ENCODE measurements around the gene DDX17. TPM values are rescaled to one million over a fixed set of nuclear protein-coding genes. Genes with fewer than 3 reads are reported as not detected.

The DDX17 gene
- total RNA-seq, 1 experiment from 2014 or later, result 311 TPM

DNA sequence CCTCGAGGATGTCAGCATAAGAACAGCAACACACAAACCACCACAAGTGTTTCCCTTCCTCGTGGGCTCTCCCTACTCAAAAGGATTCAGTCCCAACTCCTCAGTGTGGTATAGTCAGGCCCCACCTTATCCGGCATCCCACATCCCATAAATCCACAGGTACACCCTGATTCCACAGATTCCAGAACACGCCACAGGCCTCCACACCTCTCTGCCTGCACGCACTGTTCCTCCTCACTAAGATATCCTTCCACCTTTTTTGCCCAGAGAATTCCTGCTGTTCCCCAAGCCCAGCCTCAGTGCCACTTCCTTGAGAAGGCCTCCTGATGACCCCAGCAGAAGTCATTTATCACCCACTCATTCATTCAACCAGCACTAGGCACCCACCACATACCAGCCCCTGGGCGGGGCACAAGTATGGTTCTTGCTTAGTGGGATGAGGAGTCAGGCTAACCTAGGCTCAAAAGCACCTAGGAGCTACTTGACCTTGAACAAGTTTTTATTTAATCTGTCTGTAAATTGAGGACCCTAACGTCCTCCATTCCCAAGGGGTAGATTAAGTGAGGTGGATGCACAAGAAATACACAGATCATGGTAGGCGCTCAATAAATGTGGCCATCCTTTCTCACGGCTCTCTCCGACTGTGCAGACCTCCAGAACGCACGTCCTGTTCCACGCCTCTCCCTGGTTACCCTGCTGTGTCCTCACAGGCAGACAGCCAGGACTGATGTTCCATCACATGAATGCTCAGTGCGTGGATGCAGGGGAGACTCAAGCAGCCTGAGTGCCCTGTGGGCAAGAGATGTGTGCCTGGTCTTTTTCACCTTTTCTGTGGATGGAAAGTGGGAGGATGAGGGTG lies 49.0 kb downstream of the DDX17 start:
- Histone ChIP-seq H3K27me3 (peaks cover 25% of the 10 kb centered on the region), H3K36me3 (no peaks in the 10 kb centered on the region), H3K4me3 (no peak overlapping the region), H3K9me3 (no peaks in the 10 kb centered on the region)
- DNase-seq, result no peak

DNA sequence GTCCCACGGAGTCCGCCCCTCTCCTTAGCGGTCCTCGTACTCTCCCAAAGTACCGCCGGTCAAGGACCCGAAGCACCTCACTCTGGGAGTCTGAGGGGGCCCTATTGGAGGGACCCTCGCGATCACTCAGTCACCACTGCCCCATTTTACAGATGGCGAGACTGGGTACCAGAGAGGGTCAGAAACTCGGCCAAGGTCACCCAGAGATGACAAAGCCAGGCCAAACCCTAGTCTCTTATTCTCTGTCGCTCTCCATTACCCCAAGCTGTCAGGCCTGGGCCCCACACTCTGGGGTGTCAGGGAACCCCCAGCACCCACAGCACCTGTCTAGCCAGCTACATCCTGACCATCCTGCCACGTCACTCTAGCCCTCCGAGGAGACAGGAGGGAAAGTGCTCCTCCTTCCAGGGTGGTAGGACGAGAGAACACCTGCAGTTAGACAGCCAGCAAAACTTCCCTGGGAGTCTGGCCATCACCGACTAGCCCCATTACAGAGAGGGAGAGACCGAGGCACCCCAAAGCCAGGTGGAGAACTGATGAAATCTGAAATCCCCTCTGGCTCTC lies 49.8 kb downstream of the DDX17 start:
- no peak overlapping the region for H3K4me3 ChIP-seq
- no peak for DNase-seq
- H3K27me3 ChIP-seq, result peaks cover 20% of the 10 kb centered on the region
- no peaks in the 10 kb centered on the region for H3K9me3 ChIP-seq
- no peaks in the 10 kb centered on the region for H3K36me3 ChIP-seq

DNA sequence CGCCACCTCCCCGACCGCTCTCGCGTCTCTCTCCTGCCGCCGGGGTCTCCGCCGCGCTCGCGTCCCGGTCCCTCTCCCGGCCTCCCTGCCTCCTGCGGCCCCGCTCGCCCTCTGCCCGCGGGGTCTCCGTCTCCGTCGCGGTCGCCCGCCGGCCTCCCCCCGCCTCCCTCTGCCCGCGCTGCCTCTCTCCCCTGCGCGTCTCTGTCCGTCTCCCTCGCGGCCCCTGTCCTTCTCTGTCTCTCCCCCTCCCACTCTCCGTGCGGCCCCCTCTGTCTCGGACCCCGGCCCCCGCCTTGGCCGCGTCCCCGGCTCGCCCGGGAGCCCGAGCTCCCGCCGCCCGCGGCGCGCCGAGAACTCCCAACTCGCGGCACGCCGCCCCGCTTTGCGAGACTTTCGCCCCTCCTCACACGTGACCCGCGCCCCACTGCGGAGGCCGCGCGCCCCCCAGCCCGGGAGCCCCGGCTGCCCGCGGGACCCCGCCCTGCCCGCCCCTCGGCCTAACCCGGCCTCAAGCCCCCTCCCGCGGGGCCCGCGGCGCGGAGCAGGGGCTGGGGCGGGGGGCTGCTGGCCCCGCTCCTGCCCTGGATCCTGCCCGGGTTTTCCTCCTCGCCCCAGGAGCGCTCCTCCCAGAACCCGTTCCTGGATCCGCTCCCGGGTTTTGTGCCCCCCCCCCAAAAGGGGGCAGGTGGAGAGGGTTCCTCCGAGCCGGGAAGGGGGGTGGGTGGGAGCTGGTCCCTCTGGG lies 50.4 kb downstream of the DDX17 start:
- no peak overlapping the region for H3K4me3 ChIP-seq
- DNase-seq, result peak; percentile 21
- no peaks in the 10 kb centered on the region for H3K9me3 ChIP-seq
- H3K27me3 ChIP-seq, result peaks cover 18% of the 10 kb centered on the region
- H3K36me3 ChIP-seq, result no peaks in the 10 kb centered on the region

- H3K27me3 ChIP-seq, result peaks cover 15% of the 10 kb centered on the region
- no peak within 1 kb of the TSS for H3K4me3 ChIP-seq
- no peaks in the 10 kb centered on the region for H3K9me3 ChIP-seq
- no peaks in the 10 kb centered on the region for H3K36me3 ChIP-seq
- no peak for DNase-seq
Observed at GRCh38 chr22:38455076-38455529, 51.0 kb downstream of the DDX17 start, which contains the start of gene KCNJ4. Gene KCNJ4 (minus strand): TSS chr22:38455199. CDS start chr22:38428132, 27,067 bp downstream.

- H3K27me3 ChIP-seq, result peaks cover 15% of the 10 kb centered on the region
- H3K9me3 ChIP-seq, result no peaks in the 10 kb centered on the region
- DNase-seq, result no peak
- no peaks in the 10 kb centered on the region for H3K36me3 ChIP-seq
- no peak overlapping the region for H3K4me3 ChIP-seq
Observed at GRCh38 chr22:38454353-38455075, 51.6 kb downstream of the DDX17 start.

- Histone ChIP-seq H3K9me3 (no peaks in the 10 kb centered on the region), H3K27me3 (peaks cover 15% of the 10 kb centered on the region), H3K36me3 (no peaks in the 10 kb centered on the region), H3K4me3 (no peak overlapping the region)
- no peak for DNase-seq
Observed at GRCh38 chr22:38453996-38454352, 52.1 kb downstream of the DDX17 start.

DNA sequence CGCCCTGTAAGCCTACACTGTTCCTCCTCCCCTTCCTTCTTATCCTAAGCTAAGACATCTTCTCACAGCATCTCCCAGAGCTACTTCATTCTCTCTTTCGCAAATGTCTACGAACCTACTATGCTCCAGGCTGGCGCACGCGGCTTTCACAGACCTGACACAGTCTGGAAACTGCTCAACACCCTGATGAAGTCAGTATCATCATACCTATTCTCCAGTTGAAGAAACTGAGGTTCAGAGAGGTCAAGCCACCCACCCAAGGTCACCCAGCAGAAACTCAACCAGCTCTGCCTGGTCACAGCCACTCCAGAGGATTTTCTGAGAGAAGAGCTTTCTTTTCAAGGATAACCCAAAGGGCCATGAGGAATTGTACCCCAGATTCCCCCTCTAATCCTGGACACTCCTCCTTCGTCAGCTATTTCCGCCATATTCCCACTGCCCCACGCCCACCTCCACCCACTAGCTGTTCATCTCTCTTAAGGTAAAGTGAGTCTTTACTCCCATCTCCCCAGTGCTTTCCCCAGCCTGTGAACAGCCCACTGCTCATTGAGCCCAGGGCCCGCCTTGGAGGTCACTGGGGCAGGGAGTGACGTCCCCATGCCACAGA lies 52.9 kb downstream of the DDX17 start:
- peaks cover 15% of the 10 kb centered on the region for H3K27me3 ChIP-seq
- no peaks in the 10 kb centered on the region for H3K36me3 ChIP-seq
- no peaks in the 10 kb centered on the region for H3K9me3 ChIP-seq
- no peak overlapping the region for H3K4me3 ChIP-seq
- no peak for DNase-seq

GRCh38 chr22:38452373-38453065 lies 53.6 kb downstream of the DDX17 start:
- no peak overlapping the region for H3K4me3 ChIP-seq
- H3K9me3 ChIP-seq, result no peaks in the 10 kb centered on the region
- DNase-seq, result peak; percentile 72
- H3K27me3 ChIP-seq, result peaks cover 15% of the 10 kb centered on the region
- no peaks in the 10 kb centered on the region for H3K36me3 ChIP-seq

DNA sequence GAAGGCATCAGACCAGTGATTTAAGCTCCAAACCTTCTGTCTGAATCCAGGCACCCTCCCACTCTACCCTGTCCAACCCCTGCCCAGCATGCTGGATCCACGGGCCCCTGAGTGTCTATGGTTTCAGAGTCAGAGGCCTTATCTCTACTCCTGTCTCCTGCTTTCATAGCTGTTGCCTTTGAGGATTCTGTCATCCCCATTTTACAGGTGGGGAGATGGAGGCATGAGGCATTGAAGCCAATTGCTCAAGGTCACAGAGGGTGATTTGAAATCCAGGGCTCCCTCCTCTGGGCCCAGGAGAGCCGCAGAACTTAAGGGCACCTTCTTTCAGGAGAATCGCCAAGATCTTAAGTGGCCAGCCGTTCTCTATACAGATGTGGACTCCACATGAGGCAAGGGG lies 54.2 kb downstream of the DDX17 start:
- Histone ChIP-seq H3K27me3 (peaks cover 15% of the 10 kb centered on the region), H3K9me3 (no peaks in the 10 kb centered on the region), H3K36me3 (no peaks in the 10 kb centered on the region), H3K4me3 (no peak overlapping the region)
- no peak for DNase-seq

DNA sequence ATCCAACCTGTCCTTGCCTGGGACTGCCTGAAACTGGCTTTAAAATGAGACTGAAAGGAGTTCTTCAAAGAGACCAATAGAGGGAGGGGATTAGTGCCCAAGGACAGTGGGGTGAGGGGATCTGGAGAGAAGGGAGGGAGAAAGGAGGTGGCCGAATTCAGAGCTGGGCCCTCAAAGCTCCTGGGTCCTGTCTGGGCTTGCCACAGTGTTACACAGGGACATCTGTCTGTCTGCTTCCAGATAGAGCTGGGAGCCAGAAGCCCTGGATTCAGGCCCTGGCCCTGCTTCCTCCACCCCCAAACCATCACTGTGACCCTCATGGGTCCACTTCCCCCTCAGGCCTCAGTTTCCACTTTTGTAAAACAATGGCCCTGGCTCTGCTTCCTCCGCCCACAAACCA lies 54.7 kb downstream of the DDX17 start:
- H3K9me3 ChIP-seq, result no peaks in the 10 kb centered on the region
- H3K4me3 ChIP-seq, result no peak overlapping the region
- no peaks in the 10 kb centered on the region for H3K36me3 ChIP-seq
- peaks cover 12% of the 10 kb centered on the region for H3K27me3 ChIP-seq
- DNase-seq, result no peak

- Histone ChIP-seq H3K36me3 (no peaks in the 10 kb centered on the region), H3K4me3 (no peak overlapping the region), H3K9me3 (no peaks in the 10 kb centered on the region), H3K27me3 (peaks cover 10% of the 10 kb centered on the region)
- no peak for DNase-seq
Observed at GRCh38 chr22:38450234-38450797, 55.8 kb downstream of the DDX17 start.

DNA sequence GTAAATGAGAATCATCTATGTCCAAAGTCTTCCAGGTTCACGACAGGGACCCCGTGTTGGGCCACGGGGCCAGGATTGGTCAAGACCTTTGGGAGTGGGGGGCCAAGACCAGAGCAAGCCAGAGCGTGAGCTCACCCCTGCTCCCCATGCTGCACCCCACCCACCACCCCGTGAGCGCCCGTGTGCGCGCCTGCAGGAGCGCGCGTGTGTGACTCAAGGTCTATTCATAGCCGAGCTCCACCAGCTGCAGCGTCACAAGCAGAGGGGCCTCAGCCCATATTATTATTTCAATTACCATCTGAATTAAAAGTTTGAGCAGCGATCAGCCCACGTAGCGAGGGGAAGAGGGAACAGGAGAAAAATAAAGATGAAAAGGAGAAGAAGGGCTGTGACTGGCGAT lies 56.3 kb downstream of the DDX17 start:
- H3K4me3 ChIP-seq, result no peak overlapping the region
- H3K9me3 ChIP-seq, result no peaks in the 10 kb centered on the region
- peaks cover 10% of the 10 kb centered on the region for H3K27me3 ChIP-seq
- DNase-seq, result no peak
- no peaks in the 10 kb centered on the region for H3K36me3 ChIP-seq

GRCh38 chr22:38448945-38449745 lies 57.0 kb downstream of the DDX17 start:
- DNase-seq, result no peak
- no peaks in the 10 kb centered on the region for H3K9me3 ChIP-seq
- H3K27me3 ChIP-seq, result peaks cover 5% of the 10 kb centered on the region
- no peak overlapping the region for H3K4me3 ChIP-seq
- no peaks in the 10 kb centered on the region for H3K36me3 ChIP-seq

GRCh38 chr22:38446018-38446601 lies 60.0 kb downstream of the DDX17 start:
- no peaks in the 10 kb centered on the region for H3K9me3 ChIP-seq
- DNase-seq, result no peak
- no peak overlapping the region for H3K4me3 ChIP-seq
- H3K27me3 ChIP-seq, result no peaks in the 10 kb centered on the region
- no peaks in the 10 kb centered on the region for H3K36me3 ChIP-seq

DNA sequence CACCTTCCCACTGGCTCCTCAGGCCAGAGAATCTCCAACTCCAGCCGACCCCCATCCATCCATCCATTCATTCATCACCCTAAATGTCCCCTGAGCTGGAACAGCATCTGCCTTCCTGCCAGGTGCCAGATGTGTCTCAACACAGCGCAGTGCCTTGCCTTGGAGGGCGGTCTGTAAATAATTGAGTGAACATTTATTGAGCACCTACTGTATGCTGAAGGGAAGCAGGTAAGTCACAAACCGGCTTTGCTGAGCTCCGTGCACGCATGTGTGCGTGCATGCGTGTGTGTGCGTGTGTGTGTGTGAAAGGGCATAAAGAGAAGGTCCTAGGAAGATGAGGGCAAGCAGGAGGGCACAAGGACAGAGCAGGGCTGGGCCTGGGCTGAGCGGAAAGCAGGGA lies 61.3 kb downstream of the DDX17 start:
- Histone ChIP-seq H3K4me3 (no peak overlapping the region), H3K36me3 (no peaks in the 10 kb centered on the region), H3K27me3 (no peaks in the 10 kb centered on the region), H3K9me3 (no peaks in the 10 kb centered on the region)
- DNase-seq, result no peak

Data from MG63 (cell line).